B cell (primary cell): Measurements from ENCODE around the gene CDKAL1. TPM values are rescaled to one million over a fixed set of nuclear protein-coding genes. Genes with fewer than 3 reads are reported as not detected.

Experiments used
- ATAC-seq: fragments of 200-7000 bp; cut with Tn5 transposase; one replicate; pipeline ENCODE4 v1.10.0; 2021; ENCODE audit warnings: low read depth, mild to moderate bottlenecking, moderate number of reproducible peaks, moderate library complexity
- CTCF ChIA-PET: fragments of 350-600 bp; sonication (Branson Sonifier 250); formaldehyde crosslinking; loops from one replicate; lab custom pipeline; 2021; ENCODE audit warnings: antibody characterized with exemption, inconsistent platforms; lab: Charles Lee
- POLR2A ChIA-PET: fragments of 350-600 bp; sonication (Branson Sonifier 250); formaldehyde crosslinking; loops from one replicate; lab custom pipeline; 2021; ENCODE audit warnings: antibody characterized with exemption; lab: Charles Lee
- DNase-seq: peaks from one replicate; pipeline ENCODE4 v3.0.0; 2013
- H2AFZ ChIP-seq: 2 replicates; pipeline ENCODE4 v1.6.1; 2012; ENCODE audit warnings: mild to moderate bottlenecking, low read depth, low read length; ENCODE audit not compliant: insufficient read depth, poor library complexity, severe bottlenecking
- H3K27ac ChIP-seq, 2 donors: 1 replicate in 1 of 2; 2 replicates in 1 of 2; pipeline ENCODE4 v1.5.1; 2012 to 2013; ENCODE audit warnings: low read length in 2 of 2, mild to moderate bottlenecking in 2 of 2, moderate library complexity in 1 of 2
- H3K27me3 ChIP-seq, 4 experiments: fragments of 200-600 bp in 1 of 4; sonication (generic) in 1 of 4; replicated peaks in 1 of 4; 1 replicate in 2 of 4; 2 replicates in 2 of 4; pipeline versions ENCODE4 v1.6.1 to v1.7.0; 2013 to 2016; ENCODE audit warnings: low read length in 3 of 4, mild to moderate bottlenecking in 2 of 4, mixed read lengths in 1 of 4, moderate library complexity in 1 of 4; ENCODE audit not compliant: insufficient read depth in 4 of 4, control insufficient read depth in 3 of 4; ENCODE audit errors: control extremely low read depth in 1 of 4
- H3K36me3 ChIP-seq, 2 experiments: replicated peaks in 1 of 2; 1 replicate in 1 of 2; 2 replicates in 1 of 2; pipeline versions ENCODE4 v1.6.1 to v1.7.1; 2013; ENCODE audit warnings: low read length in 1 of 2; ENCODE audit not compliant: insufficient read depth in 2 of 2, control insufficient read depth in 1 of 2; ENCODE audit errors: control extremely low read depth in 1 of 2, extremely low read depth in 1 of 2
- H3K4me1 ChIP-seq, 2 donors: fragments of 200-600 bp in 1 of 2; sonication (generic) in 1 of 2; 1 replicate in 1 of 2; 2 replicates in 1 of 2; pipeline versions ENCODE4 v1.5.1 to v1.6.1; 2013 to 2017; ENCODE audit warnings: low read length in 2 of 2; ENCODE audit not compliant: control insufficient read depth in 2 of 2, insufficient read depth in 2 of 2
- H3K4me2 ChIP-seq: replicated peaks from 2 replicates; pipeline ENCODE3; 2012; ENCODE audit warnings: mild to moderate bottlenecking, low read depth, low read length; ENCODE audit not compliant: poor library complexity, severe bottlenecking
- H3K4me3 ChIP-seq, 5 experiments: fragments of 200-600 bp in 1 of 5; sonication (generic) in 1 of 5; 1 replicate in 3 of 5; 2 replicates in 2 of 5; pipeline versions ENCODE4 v1.5.1 to v1.7.0; 2011 to 2016; ENCODE audit warnings: low read length in 4 of 5, mild to moderate bottlenecking in 4 of 5, low read depth in 2 of 5, control low read depth in 1 of 5, moderate library complexity in 1 of 5; ENCODE audit not compliant: insufficient read depth in 1 of 5; ENCODE audit errors: control extremely low read depth in 1 of 5, extremely low read depth in 1 of 5
- H3K79me2 ChIP-seq: fragments of 200-600 bp; sonication (generic); one replicate; pipeline ENCODE4 v1.6.0; 2016; ENCODE audit warnings: low read length; ENCODE audit not compliant: control insufficient read depth, insufficient read depth
- H3K9ac ChIP-seq: fragments of 200-600 bp; sonication (generic); 2 replicates; pipeline ENCODE4 v1.6.1; 2017; ENCODE audit warnings: mild to moderate bottlenecking, low read length, moderate library complexity
- H3K9me3 ChIP-seq, 3 donors: one replicate each; pipeline versions ENCODE4 v1.6.1 to v1.7.1; 2013; ENCODE audit warnings: low read length in 2 of 3; ENCODE audit not compliant: control insufficient read depth in 2 of 3, insufficient read depth in 1 of 3; ENCODE audit errors: control extremely low read depth in 1 of 3
- H4K20me1 ChIP-seq: 2 replicates; pipeline ENCODE4 v1.6.0; 2012; ENCODE audit warnings: mild to moderate bottlenecking, low read length; ENCODE audit not compliant: insufficient read depth, control insufficient read depth, poor library complexity, severe bottlenecking
- H3K27ac Mint-ChIP-seq: one replicate; pipeline ENCODE4 v1.8.0; 2021; ENCODE audit warnings: mixed read lengths
- H3K27me3 Mint-ChIP-seq: one replicate; pipeline ENCODE4 v1.8.0; 2021; ENCODE audit warnings: mixed read lengths
- H3K4me1 Mint-ChIP-seq: one replicate; pipeline ENCODE4 v1.8.0; 2021; ENCODE audit warnings: mixed read lengths
- H3K4me3 Mint-ChIP-seq: one replicate; pipeline ENCODE4 v1.8.0; 2021; ENCODE audit warnings: mixed read lengths
- H3K9me3 Mint-ChIP-seq: one replicate; pipeline ENCODE4 v1.8.0; 2022; ENCODE audit warnings: mixed read lengths; ENCODE audit not compliant: insufficient read depth
- EZH2 ChIP-seq: IDR thresholded peaks from 2 replicates; pipeline ENCODE4 v1.6.1; 2012; ENCODE audit warnings: borderline replicate concordance, low read depth, mild to moderate bottlenecking, moderate library complexity, low read length; ENCODE audit not compliant: insufficient read depth, poor library complexity, severe bottlenecking
- WGBS: methylation state at CpG from one replicate; pipeline ENCODE4 v1.1.5; 2013; ENCODE audit warnings: missing lambda C conversion rate; ENCODE audit not compliant: insufficient coverage; 5-methylcytosine and 5-hydroxymethylcytosine counted together
- intact Hi-C: fragments of 100-400 bp; cut with micrococcal nuclease; formaldehyde crosslinking; loops from one replicate; pipeline ENCODE4 v1.10.0; 2022
- polyA plus RNA-seq: library from polyadenylated mRNA; depleted of rRNA; stranded (reverse); fragments of >200 nt; gene quantifications from 2 replicates; pipeline ENCODE4 v1.2.3, GENCODE V29; 2012
- total RNA-seq, 2 donors: library from RNA; stranded (reverse); fragments of 120-200 nt in 1 of 2; gene quantifications; 1 replicate in 1 of 2; 2 replicates in 1 of 2; pipeline versions ENCODE4 v1.2.3 to v1.2.4, GENCODE V29; 2013 to 2022
- TF ChIP-seq, protein P1 (sequence below): fragments of 200-600 bp; IDR thresholded peaks from one replicate; pipeline ENCODE4 v1.8.0; 2022; ENCODE audit warnings: antibody characterized with exemption, mild to moderate bottlenecking

The CDKAL1 gene
- total and polyA plus RNA-seq, 2 donors (not counting 1 experiment from before 2014, with no cell fraction given) = 6.1 to 33.3 TPM

DNA sequence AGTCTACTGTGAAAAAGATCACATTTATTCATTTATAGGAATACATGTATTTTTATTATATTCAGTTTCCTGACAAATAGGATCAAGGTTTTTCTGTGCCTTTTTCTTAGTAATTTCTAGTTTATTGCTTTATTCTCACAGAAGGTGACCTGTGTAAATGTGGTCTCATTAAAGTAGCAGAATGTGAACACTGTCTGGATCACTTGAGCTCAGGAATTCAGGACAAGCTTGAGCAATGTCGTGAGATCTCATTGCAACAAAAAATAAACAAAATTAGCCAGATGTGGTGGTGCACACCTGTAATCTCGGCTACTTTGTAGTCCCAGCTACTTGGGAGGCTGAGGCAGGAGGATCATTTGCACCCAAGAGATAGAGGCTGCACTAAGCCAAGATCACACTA is 516.7 kb downstream of the CDKAL1 start:
- intact Hi-C loops = no loop called here
- H3K4me1 ChIP-seq = no peaks in the 10 kb centered on the region
- POLR2A ChIA-PET = no interaction called here
- CTCF ChIA-PET = no interaction called here
- no peak overlapping the region for H3K4me2 ChIP-seq
- Mint-ChIP-seq H3K27me3 (no peaks in the 10 kb centered on the region), H3K9me3 (no peaks in the 10 kb centered on the region), H3K4me3 (no peak overlapping the region), H3K27ac (no peak overlapping the region), H3K4me1 (peaks cover 8% of the 10 kb centered on the region)
- TF ChIP-seq, protein P1, sequence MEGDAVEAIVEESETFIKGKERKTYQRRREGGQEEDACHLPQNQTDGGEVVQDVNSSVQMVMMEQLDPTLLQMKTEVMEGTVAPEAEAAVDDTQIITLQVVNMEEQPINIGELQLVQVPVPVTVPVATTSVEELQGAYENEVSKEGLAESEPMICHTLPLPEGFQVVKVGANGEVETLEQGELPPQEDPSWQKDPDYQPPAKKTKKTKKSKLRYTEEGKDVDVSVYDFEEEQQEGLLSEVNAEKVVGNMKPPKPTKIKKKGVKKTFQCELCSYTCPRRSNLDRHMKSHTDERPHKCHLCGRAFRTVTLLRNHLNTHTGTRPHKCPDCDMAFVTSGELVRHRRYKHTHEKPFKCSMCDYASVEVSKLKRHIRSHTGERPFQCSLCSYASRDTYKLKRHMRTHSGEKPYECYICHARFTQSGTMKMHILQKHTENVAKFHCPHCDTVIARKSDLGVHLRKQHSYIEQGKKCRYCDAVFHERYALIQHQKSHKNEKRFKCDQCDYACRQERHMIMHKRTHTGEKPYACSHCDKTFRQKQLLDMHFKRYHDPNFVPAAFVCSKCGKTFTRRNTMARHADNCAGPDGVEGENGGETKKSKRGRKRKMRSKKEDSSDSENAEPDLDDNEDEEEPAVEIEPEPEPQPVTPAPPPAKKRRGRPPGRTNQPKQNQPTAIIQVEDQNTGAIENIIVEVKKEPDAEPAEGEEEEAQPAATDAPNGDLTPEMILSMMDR = no peak
- no peak for TF ChIP-seq EZH2
- no peaks in the 10 kb centered on the region for H4K20me1 ChIP-seq
- 100% methylated on average over 1 of the region's 2 CpGs for WGBS
- DNase-seq (no peak), ATAC-seq (no peak)
- no peaks in the 10 kb centered on the region for H3K9me3 ChIP-seq
- no peak overlapping the region for H3K9ac ChIP-seq
- H3K36me3 ChIP-seq = no peaks in the 10 kb centered on the region
- no peak overlapping the region for H3K4me3 ChIP-seq
- no peaks in the 10 kb centered on the region for H3K79me2 ChIP-seq
- H3K27ac ChIP-seq = no peak overlapping the region
- no peaks in the 10 kb centered on the region for H3K27me3 ChIP-seq
- H2AFZ ChIP-seq = no peak overlapping the region

DNA sequence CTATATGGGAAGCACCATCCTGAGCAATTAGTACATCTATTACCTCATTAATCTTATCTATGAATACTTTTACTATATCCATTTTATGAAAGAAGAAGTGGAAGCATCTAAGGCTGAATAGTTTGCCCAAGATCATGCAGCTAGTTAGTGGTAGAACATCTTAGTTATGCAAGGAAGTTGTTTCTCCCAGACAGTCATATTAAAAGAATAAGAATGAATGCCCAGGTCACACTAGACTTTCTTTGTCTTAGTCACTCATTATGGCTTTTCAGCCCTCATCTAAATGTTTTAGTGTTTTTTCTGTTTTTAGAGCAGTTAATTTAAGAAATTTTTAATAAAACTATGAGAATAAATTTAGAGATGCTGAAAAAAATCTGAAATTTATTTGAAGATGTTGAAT is 517.5 kb downstream of the CDKAL1 start:
- no peaks in the 10 kb centered on the region for H3K36me3 ChIP-seq
- H3K9ac ChIP-seq = no peak overlapping the region
- no peaks in the 10 kb centered on the region for H3K27me3 ChIP-seq
- no peaks in the 10 kb centered on the region for H3K9me3 ChIP-seq
- H3K27ac ChIP-seq = no peak overlapping the region
- no peaks in the 10 kb centered on the region for H3K4me1 ChIP-seq
- H3K4me3 ChIP-seq = no peak overlapping the region
- no peak overlapping the region for H3K4me3 Mint-ChIP-seq
- H4K20me1 ChIP-seq = no peaks in the 10 kb centered on the region
- TF ChIP-seq, protein P1 = no peak
- TF ChIP-seq EZH2 = no peak
- intact Hi-C loops = no loop called here
- no peaks in the 10 kb centered on the region for H3K79me2 ChIP-seq
- H3K4me1 Mint-ChIP-seq = peaks cover 9% of the 10 kb centered on the region
- no peak overlapping the region for H3K4me2 ChIP-seq
- H3K27ac Mint-ChIP-seq = no peak overlapping the region
- DNase-seq (no peak), ATAC-seq (no peak)
- no peaks in the 10 kb centered on the region for H3K27me3 Mint-ChIP-seq
- no peaks in the 10 kb centered on the region for H3K9me3 Mint-ChIP-seq
- H2AFZ ChIP-seq = no peak overlapping the region
- ChIA-PET POLR2A (no interaction called here), CTCF (no interaction called here)
